Caki2 (cell line): Measurements from ENCODE around the gene SCRN2. TPM values are rescaled to one million over a fixed set of nuclear protein-coding genes. Genes with fewer than 3 reads are reported as not detected.

Experiments used
- DNase-seq: peaks from one replicate; pipeline ENCODE4 v3.0.0-alpha.2; 2015; ENCODE audit warnings: low read depth
- in situ Hi-C: cut with HindIII; loops from 2 replicates; pipeline ENCODE4 v1.10.0; 2016; ENCODE audit warnings: low sequenced_read_pairs, low pct_unique_long_range_greater_than_20kb, mixed read lengths
- total RNA-seq: library from RNA; depleted of rRNA; stranded (reverse); fragments of >200 nt; shearing (Covaris generic); gene quantifications from 2 replicates; pipeline ENCODE4 v1.2.3, GENCODE V29; 2014; ENCODE audit warnings: low replicate concordance; rRNA removed

Gene SCRN2
- 46.0 and 52.3 TPM in 2 replicates for total RNA-seq

DNA sequence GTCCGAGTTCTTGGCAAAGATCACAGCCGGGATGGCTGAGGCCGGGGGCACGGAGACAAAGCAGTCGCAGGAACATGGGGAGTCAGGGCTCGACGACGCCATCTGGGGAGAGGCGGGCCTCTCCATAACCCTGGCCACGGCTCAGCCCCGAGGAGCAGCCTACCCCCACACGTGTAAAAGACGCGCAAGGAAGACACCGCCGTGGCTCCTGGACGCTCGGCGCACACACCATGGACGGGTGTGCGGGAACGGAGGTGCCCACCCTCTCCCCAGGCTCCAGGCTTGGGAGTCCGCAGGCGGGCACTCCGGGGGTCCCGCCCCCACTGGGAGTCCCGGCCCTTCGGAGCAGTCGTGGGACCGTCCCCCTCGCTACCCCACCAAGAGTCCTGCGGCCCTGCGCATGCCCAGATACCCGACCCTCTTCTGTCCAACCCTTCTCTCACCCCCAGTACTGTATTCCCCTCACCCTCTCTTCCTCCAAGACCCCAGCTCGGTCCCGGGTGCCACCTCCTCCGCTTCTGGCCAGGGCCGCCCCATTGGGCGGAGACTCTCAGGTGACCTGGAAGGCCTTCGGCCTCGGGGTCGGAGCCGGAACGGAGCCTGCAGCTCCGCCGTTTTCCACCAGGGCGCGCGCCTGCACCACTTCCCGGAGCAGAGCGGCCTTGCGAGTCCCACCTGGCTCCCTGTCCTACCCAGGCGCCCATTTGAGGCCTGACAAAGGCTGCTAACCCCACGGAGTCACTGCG, at the start of gene SCRN2:
TSS of gene SCRN2 (minus strand) at position 532 of the 746 bp plus-strand sequence. CDS start at position 102, 430 bp downstream.
- in situ Hi-C loops = no loop called here
- peak; percentile 88 for DNase-seq

DNA sequence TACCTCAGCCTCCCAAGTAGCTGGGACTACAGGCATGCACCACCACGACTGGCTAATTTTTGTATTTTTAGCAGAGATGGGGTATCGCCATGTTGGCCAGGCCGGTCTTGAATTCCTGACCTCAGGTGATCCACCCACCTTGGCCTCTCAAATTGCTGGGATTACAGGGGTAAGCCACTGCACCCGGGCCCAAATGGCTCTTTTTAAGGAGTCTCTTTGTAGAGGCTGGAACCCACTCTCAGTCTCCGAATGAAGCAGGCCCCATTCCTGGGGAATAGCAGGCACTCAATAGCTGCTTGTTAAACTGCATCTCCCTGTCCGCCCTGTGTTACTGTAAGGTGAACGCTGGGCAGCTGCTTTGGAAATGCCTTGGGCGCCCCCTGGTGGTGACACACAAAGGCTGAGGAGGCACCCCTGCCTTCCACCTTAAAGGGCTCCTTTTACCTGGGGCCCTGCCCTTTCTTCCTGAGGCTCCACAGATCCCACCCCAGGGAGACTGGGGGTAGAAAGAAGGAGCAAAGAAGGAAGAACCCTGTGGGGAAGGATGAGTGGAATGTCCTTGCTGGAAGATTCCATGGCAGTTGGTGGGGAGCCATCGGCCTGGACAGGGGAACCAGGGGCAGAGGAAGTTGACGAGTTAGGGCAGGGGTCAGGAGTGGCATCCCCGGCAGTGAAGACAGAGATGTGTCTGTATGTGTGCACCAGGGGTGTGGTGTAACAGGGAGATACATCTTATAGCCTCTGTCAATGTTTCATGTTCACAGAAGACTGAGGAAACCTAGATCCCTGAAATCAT, 48.9 kb upstream of the SCRN2 start:
- DNase-seq = peak; percentile 67
- in situ Hi-C loops = no loop called here

DNA sequence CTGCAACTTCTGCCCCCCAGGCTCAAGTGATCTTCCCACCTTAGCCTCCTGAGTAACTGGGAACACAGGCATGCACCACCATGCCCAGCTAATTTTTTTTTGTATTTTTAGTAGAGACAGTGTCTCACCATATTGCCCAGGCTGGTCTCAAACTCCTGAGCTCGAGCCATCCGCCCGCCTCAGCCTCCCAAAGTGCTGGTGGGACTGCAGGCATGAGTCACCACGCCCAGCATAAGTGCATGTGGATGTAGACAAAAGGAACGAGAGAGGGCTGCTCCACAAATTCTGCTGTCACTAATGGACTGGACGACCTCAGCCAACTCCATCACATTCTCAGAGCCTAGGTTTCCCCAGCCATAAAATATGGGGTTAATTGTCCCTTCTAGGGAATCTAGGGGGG, 47.2 kb upstream of the SCRN2 start:
- in situ Hi-C loops = no loop called here
- no peak for DNase-seq

DNA sequence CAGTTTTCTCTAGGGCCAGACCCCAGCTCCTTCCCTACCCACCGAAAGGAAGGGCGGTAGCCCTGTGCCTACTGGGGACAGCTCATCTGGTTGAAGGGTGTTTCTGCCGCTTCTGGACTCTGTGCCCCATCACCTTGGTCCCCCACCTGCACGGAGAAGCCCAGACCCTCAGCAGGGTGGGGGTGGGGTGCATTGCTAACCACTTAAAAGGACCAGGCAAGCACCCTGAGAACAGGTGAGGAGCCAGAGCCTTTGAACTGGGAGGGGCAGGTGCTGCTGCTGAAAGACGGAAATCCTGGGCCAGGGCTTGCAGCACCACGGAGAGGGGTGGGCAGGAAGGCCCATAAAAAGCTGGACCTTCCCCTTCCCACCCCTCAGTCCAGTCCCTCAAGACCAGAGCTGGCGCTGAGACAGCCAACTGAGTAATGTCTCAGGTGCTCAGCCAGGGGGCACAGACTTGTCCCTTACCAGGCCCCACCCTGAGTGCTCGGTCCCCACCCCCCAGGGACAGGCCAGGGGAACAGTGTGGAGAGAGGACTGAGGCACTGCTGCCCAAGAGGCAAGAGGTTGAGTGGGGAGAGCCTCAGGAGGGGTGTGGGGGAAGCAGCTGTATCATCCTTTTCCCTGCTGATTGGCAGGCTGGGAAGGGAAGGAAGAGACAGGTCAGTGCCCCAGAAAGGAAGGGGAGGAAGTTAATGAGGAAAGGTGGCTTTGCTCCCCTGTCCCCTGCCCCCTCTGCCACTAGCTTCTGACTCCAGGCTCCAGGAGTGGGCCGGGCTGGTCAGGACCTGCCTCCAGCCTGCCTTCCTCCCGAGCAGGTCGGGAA, 44.0 kb upstream of the SCRN2 start:
- no peak for DNase-seq
- in situ Hi-C loops = no loop called here

DNA sequence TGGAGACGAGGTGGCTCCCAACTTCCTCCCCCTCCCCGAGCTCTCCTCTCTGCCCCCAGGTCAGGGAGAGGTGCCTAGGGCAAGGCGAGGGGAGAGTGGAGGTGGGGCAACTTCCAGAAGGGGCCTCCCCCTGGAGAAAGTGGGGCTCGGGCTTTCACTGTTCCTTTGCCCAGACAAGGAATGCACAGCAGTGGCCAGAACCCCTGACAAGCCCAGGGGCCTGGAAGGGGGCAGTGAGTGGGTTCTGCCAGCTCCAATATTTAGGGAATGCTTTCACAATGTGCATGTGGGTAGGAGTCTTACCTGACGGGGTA, 43.3 kb upstream of the SCRN2 start:
- in situ Hi-C loops = no loop called here
- DNase-seq = no peak

DNA sequence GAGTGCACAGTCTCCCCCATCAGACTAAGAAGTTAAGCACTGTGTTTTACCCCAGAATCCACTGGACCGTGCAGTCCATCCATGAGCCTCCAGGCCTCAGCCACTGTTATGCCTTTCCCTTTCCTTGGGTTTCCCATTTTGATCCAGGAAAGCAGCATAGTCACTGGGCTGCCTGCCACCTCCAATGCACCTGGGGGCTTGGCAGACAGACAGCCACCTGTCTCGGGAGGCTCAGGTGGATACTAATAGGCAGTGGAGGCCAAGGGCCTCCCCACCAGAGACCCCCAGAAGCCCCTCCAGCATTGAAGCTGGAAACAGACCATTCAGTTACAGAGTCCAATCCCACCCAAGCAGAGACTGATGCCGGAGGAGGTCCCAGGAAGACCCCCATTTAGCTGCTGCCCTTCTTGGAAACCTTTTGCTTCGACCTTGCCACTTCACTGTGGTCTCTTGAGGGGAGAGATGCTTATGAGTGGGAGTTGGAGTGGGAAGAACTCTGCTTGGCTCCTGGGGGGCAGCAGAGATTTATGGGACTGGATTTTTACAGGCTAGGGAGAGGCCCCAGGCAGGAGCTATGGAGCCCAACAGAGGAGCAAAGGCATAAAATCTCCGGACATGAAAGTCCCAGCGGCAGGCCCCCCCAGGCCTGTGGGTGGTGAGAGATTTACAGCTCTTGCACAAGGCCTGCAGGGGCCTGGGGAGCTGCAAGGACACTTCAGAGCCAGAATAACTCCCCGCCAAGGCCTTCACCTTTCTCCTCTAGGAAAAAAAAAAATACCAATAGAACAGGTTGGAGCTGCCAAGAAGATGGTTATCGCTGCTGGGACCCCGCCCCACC, 42.7 kb upstream of the SCRN2 start:
- in situ Hi-C loops = no loop called here
- DNase-seq = no peak

DNA sequence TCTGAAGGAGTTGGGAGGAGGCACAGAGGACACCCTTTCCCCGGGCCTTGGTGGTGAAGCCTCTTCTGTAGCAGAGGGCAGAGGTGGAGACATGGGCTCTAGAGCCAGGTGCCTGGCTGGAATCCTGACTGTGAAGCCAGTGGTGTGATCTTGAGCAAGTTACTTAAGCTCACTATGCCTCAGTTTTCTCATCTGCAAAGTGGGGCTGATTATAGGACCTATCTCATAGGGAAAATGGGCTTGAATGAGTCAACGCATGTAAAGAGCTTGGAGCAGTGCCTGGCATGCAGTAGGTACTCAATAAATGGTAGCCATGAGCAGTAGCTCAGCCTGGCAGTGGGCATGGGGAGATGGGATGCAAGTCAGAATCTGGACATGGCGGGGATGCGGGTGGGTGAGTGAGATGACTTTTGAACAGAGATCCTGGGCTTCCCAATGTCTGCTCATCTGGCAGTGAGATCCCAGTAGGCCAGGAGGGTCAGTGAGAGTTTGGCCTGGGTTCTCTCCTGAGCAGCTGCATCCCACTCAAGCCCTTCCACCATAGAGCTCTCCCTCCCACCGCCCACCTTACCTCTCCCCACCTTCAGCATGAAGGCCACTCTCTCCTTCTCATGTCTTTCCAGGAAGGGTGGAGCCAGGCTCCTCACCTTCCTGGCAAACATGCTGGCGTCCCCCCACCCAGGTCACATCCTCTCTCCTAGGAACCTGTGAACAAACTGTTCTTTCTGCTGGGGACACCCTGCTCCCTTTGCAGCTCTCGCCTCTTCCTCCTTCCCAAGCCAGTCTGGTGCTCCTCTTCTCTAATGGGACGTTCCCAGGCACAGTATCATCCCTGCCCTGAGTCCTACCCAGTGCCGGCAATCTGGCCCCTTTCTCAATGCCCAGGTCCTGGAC, 41.9 kb upstream of the SCRN2 start:
- DNase-seq = no peak
- in situ Hi-C loops = no loop called here

DNA sequence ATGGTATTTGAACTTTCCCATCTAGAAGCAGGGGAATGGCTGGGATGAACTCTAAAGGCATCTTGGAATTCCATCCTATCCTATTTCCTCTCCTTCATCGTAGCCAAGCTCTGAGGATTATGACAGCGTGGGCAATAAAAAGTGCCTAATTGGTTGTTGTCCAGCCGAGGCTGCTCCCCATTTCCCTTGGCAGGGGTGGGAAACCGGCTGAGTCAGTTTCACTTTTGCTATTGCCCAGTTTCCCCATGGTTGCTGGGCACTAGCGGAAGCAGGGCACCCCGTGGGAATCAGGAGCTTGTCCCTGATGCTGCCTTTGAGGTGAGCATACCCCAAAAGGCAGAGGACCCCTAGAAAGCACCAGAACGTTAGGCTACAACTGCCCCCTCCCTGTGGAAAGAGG, 41.2 kb upstream of the SCRN2 start:
- no peak for DNase-seq
- in situ Hi-C loops = no loop called here

DNA sequence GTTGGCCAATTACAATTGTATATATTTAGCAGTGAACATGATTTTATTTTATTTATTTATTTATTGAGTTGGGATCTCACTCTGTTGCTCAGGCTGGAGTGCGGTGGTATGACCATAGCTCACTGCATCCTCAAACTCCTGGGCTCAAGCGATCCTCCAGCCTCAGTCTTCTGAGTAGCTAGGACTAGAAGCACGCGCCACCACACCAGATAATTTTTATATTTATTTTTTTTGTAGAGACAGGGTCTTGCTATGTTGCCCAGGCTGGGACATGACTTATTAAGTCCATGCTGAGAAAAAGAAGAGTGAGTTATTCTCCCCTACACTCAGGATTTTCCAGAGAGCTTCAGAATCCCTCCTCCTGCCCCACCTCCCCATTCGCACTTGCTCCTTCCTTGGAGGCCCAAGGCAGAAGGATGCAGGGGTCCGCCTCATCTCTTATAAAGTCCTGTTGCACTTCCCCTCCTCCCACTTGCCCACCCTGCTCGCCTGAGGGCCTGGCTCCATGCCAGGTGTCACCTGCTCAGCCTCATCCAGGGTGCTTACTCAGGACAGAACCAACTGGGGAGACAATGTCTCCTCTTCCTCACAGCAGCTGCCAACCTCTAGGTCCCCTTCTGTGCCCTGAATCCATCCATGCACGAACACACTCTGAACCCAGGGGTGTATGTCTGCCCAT, 38.8 kb upstream of the SCRN2 start:
- DNase-seq = no peak
- in situ Hi-C loops = no loop called here

DNA sequence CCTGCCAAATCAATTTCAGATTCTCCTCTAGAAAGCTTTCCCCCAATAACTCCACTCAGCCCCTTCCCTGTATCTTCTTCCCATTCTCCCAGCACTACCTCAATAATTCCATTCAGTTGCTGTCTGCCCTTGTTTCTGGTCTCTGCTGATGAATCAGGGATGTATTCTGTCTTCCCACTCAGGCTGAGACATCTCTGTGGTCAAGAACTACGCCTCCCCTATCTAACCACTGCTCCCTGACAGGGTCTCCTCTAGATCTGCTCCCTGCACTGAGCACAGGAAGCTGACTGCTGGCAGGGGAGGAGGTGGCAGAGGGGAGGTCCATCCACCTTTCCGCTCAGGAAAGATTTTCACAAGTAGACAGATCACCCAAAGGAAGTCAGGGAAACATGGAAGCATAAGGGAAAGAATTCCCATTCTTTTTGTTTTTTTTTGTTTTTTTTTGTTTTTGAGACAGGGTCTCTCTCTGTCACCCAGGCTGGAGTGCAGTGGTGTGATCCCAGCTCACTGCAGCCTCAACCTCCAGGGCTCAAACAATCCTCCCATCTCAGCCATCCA, 38.0 kb upstream of the SCRN2 start:
- no peak for DNase-seq
- in situ Hi-C loops = no loop called here

DNA sequence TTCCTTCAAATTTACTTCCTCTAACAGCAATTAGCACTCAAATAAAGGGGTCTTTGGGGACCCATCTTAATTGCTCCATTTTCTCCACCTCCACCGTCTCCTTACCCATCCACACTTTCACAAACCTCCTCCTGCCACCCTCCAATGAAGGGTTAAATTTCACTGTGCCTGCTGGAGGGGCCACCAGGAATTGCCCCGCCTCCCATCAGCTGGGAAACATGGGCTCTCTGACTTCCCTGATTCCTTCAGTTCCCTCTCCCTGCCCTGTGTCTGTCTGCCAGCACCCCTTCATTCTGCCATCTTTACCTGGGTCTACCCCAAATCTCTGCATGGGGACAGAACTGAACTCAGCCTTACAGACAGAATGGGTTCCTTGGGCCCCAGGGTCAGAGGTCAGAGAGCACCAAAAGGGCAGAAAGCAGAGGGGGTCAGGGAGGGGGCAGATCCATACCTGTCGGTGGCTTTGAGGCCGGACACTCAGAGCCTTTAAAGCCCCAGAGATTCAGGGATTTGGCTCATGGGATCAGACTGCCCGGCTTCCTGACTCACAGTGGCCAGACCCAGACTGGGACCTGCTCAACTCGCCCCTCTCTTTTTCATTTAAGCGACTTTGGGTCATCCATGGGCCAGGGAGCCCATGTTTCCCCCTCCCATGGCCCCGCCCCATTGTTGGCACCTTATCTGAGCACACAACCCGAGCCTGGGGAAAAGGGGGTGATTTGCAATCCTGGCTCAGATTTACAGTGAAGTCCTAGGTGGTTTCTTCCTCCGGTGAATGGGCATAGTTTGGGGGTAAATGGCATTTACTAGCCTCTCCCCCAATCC, 37.3 kb upstream of the SCRN2 start:
- no peak for DNase-seq
- in situ Hi-C loops = no loop called here

DNA sequence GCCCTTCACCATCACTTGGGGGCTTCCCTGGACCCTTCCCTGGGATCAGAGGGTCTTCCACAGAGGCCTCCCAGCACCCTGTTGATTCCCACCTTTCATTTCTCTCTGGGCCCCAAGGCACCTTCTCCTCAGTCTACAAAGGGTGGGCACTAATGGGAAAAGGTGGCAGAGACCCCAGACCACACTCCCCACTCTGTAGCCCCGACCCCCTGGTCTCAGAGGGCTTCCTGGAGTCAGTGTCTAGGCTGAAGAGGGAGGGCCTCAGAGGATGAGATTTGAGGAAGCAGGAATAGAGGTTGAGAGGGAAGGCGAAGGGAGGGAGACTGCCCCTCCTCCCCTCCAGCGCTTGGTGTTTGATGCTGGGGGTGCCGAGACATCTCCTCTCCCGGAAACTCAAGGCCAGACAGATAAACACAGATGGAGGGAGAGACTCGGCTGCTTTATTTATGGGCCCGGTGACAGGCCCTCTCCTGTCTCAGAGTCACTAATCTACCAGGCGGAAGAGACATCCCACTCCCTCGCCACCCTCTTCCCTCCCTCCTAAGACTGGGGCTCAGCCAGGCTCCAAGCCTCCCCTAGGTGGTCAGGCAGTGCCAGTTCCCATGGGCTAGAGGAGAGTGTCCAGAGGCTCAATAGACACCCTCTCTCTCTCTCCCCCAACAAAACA, 36.4 kb upstream of the SCRN2 start:
- in situ Hi-C loops = no loop called here
- DNase-seq = no peak

DNA sequence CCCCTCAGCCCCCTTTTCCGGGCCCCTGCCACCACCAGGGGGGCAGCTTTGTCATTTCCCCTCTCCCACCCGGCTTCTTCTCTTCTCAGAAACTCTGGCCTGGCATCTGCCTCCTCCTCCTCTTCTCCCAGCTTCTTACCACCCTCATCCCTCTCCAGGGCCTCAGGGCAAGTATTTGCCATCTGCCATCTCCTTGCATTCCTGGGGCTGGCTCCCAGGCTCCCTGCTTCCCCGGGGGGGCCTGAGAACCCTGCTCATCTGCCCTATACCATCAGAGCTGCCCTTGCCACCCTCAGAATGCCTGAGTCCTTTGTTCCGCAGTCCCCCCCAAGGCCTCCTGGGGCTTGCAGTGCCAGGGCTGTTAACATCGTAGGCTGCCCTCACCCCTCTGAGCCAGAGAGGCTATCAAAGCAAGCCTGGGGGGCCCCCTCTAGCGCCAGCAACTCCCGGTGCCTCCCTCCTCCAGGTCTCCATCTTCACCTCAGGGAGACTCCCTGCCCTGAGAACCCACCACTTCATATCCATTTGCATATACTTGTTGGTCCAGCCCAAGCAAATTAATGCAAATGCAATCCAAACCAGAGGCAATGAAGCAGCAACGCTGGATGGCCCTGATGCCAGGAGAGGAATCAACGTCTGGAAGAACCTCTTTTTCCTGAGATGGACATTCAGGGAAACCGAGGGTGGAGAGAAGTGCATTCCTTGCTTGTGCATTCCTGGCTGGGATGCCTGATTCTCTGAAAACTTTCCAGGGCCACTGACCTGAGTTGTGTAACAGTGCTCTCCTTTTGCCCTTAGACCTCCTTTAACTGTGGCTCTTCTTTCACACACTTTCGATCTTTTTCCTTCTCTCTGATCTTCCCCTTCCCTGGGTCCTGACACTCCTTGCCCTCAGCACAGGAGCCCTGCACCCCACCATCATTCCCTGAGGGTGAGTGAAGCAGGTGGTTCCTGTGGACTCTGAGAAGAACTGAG, 34.2 kb upstream of the SCRN2 start:
- in situ Hi-C loops = no loop called here
- DNase-seq = no peak
